Breast epithelium (tissue), 3 donors: ENCODE results near the gene PSMG4.

Experiments used
- POLR2AphosphoS5 ChIP-seq, 3 donors: sonication (generic); formaldehyde crosslinking; IDR thresholded peaks; one replicate each; pipeline ENCODE4 v1.6.1; 2017; ENCODE audit warnings: antibody characterized with exemption in 3 of 3
- TF ChIP-seq, protein P1 (sequence below), 3 donors: fragments of 450-650 bp; IDR thresholded peaks; one replicate each; pipeline ENCODE4 v1.5.1; 2016 to 2017; ENCODE audit warnings: antibody characterized with exemption in 3 of 3, mild to moderate bottlenecking in 3 of 3, moderate library complexity in 3 of 3

DNA sequence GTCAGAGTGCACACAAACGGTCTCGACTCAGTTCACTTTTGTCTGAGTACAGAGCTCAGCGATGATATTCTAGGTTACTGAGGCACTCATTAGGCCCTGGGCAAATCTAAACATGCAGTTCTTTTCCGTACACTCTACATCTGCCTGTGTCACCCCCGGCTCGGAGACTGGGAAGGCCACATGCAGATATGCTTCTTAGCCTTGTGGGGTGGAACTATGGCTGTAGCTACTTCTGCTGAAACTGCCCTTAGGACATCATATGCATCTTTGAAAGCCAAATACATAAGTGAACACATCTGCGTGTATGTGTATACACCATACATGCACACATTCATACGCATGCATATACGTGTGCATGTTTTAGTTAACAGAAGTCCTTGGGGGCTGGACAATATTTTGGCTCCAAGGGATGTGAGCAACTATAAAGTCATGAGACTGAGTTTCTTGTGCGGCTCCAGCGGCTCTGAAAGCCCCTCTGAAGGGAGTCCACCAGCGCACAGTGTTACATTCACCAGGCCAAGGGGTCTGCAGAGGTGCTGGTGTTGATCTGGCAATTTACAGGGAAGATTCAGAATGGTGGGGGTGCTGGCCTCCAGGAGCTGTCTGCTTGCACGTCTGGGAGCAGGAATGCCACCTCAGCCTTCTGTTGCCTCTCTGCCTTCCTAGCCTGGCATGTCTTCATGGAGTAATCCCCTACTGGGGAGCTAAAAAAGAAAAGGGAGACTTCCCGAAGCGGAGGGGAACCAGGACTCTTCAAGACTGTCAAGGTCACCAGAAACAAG lies 31.6 kb downstream of the PSMG4 start:
- TF ChIP-seq POLR2AphosphoS5 (IDR thresholded peaks at IDR 0.05) = no peak
- TF ChIP-seq, protein P1, sequence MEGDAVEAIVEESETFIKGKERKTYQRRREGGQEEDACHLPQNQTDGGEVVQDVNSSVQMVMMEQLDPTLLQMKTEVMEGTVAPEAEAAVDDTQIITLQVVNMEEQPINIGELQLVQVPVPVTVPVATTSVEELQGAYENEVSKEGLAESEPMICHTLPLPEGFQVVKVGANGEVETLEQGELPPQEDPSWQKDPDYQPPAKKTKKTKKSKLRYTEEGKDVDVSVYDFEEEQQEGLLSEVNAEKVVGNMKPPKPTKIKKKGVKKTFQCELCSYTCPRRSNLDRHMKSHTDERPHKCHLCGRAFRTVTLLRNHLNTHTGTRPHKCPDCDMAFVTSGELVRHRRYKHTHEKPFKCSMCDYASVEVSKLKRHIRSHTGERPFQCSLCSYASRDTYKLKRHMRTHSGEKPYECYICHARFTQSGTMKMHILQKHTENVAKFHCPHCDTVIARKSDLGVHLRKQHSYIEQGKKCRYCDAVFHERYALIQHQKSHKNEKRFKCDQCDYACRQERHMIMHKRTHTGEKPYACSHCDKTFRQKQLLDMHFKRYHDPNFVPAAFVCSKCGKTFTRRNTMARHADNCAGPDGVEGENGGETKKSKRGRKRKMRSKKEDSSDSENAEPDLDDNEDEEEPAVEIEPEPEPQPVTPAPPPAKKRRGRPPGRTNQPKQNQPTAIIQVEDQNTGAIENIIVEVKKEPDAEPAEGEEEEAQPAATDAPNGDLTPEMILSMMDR (IDR thresholded peaks at IDR 0.05) = no peak
